Heart left ventricle (tissue), 16 donors: ENCODE results near the gene SPZ1. TPM values are rescaled to one million over a fixed set of nuclear protein-coding genes. Genes with fewer than 3 reads are reported as not detected.
A peak's percentile ranks its signal among the peaks of the same experiment; 100 is the strongest.
"Not testable (repeated sequence)": the region's sequence is repeated elsewhere in the genome, so short reads cannot be mapped to it uniquely, and the experiment has no call there.

Source experiments
- ATAC-seq, 4 donors: fragments of 200-7000 bp; cut with Tn5 transposase; one replicate each; pipeline ENCODE4 v1.9.1; 2020 to 2022; ENCODE audit warnings: moderate library complexity in 4 of 4, mild to moderate bottlenecking in 3 of 4, moderate number of reproducible peaks in 1 of 4
- DNase-seq, 5 donors: peaks; one replicate each; pipeline ENCODE4 v3.0.0-alpha.2; 2020
- H3K27ac ChIP-seq, 12 donors: fragments of 200-600 bp; sonication (generic) in 4 of 12; one replicate each; pipeline versions ENCODE4 v1.5.0 to v1.8.0; 2016 to 2022; ENCODE audit warnings: mild to moderate bottlenecking in 2 of 12
- H3K27me3 ChIP-seq, 9 donors: fragments of 200-600 bp; sonication (generic) in 2 of 9; one replicate each; pipeline versions ENCODE4 v1.5.1 to v1.8.0; 2016 to 2022; ENCODE audit warnings: mild to moderate bottlenecking in 3 of 9
- H3K36me3 ChIP-seq, 9 donors: fragments of 200-600 bp; sonication (generic) in 2 of 9; one replicate each; pipeline versions ENCODE4 v1.5.0 to v1.8.0; 2018 to 2022; ENCODE audit warnings: mild to moderate bottlenecking in 2 of 9
- H3K4me1 ChIP-seq, 12 donors: fragments of 200-600 bp; sonication (generic) in 4 of 12; one replicate each; pipeline versions ENCODE4 v1.5.0 to v1.8.0; 2016 to 2022; ENCODE audit warnings: mild to moderate bottlenecking in 3 of 12
- H3K4me3 ChIP-seq, 12 donors: fragments of 200-600 bp; sonication (generic) in 4 of 12; one replicate each; pipeline versions ENCODE4 v1.5.0 to v1.8.0; 2017 to 2022; ENCODE audit warnings: mild to moderate bottlenecking in 9 of 12, moderate library complexity in 4 of 12
- H3K9me3 ChIP-seq, 12 donors: fragments of 200-600 bp; sonication (generic) in 4 of 12; one replicate each; pipeline versions ENCODE4 v1.5.0 to v1.8.0; 2016 to 2022; ENCODE audit warnings: mild to moderate bottlenecking in 1 of 12
- CTCF ChIP-seq, 12 donors: fragments of 200-600 bp; sonication (generic) in 4 of 12; IDR thresholded peaks; one replicate each; pipeline versions ENCODE4 v1.5.0 to v1.8.0; 2018 to 2022; ENCODE audit warnings: antibody characterized with exemption in 12 of 12, mild to moderate bottlenecking in 5 of 12
- POLR2A ChIP-seq, 2 donors: fragments of 450-650 bp; IDR thresholded peaks; one replicate each; pipeline ENCODE4 v1.6.1; 2017; ENCODE audit warnings: antibody characterized with exemption in 2 of 2, mild to moderate bottlenecking in 2 of 2, moderate library complexity in 2 of 2
- WGBS, 4 donors: extraction: QIAGEN DNeasy Blood & Tissue Kit in 2 of 4; methylation state at CpG; one replicate each; pipeline versions ENCODE4 v1.1.5 to v1.1.7; 2013 to 2018; 5-methylcytosine and 5-hydroxymethylcytosine counted together
- intact Hi-C, 10 donors: fragments of 100-400 bp; cut with DNase I; formaldehyde crosslinking; loops; one replicate each; pipeline versions ENCODE4 v1.11.1 to v1.14.2; 2022
- polyA plus RNA-seq, 2 donors: library from polyadenylated mRNA; stranded (reverse); fragments of 200-250 nt; gene quantifications; one replicate each; pipeline ENCODE4 v1.2.3, GENCODE V29; 2013
- total RNA-seq, 9 donors: library from RNA; depleted of rRNA in 2 of 9; stranded (reverse); fragments of >200 nt in 2 of 9; fragmentation: NEBNext Ultra II Directional in 3 of 9; extraction: Animal tissue kit (Norgen Biotek cat#: 25700) in 3 of 9; gene quantifications; one replicate each; pipeline versions ENCODE4 v1.1.0 to v1.2.4, GENCODE V29; 2016 to 2023
- donor health status: ischemic (EF 13 %, LVEDD 7.1; RV severe dilation, severe dysfunction).
- donor health status: healthy with polysubstance abuse.
- donor health status: DM: no; HTN: yes; CAD: no.
- donor health status: DM: no; HTN: no; CAD: no.
- donor health status: ischemic (EF 25% LVEDD 6.9; RV normal size, moderate dysfunction).
- donor health status: ischemic (EF 25% LVEDD 5.7; RV mildly dilated, moderate dysfunction).
- donor health status: healthy.
- donor health status: DM: yes; HTN: yes; CAD: no.
- donor health status: ischemic (EF 35%, LVEDD 5.7; RV mildly dilated, moderate dysfunction).
- donor health status: nonischemic (EF 11% LVEDD 7.7; RV severe dilation, severe dysfunction).
- donor health status: DM: yes; HTN: yes; CAD: no.
- donor health status: PGD.
- donor health status: ischemic (EF 29% LVEDD 5.4; RV normal size, mild dysfunction).
- donor health status: nonischemic (EF 23%, LVEDD 6.1; RV moderate dilation, normal function).

Gene SPZ1
- total and polyA plus RNA-seq, 11 donors = not detected

- peaks cover 0 to 8% (median 0%) of the 10 kb centered on the region in 9 donors for H3K27me3 ChIP-seq
- intact Hi-C loops = no loop called here
- TF ChIP-seq POLR2A (IDR thresholded peaks at IDR 0.05) (no peak), CTCF (IDR thresholded peaks at IDR 0.05) (no peak)
- H3K9me3 ChIP-seq = no peaks in the 10 kb centered on the region
- 93 to 96% (median 95%) methylated on average over 3 of the region's 3 CpGs for WGBS, 4 donors
- H3K4me1 ChIP-seq = no peaks in the 10 kb centered on the region
- no peak overlapping the region for H3K4me3 ChIP-seq
- DNase-seq (no peak), ATAC-seq (no peak)
- no peak overlapping the region for H3K27ac ChIP-seq
- no peaks in the 10 kb centered on the region for H3K36me3 ChIP-seq
Measured at GRCh38 chr5:80343067-80343466, 23.3 kb downstream of the SPZ1 start.

GRCh38 chr5:80346055-80346454 lies 26.3 kb downstream of the SPZ1 start:
- WGBS, 4 donors = 50 to 73% (median 57%) methylated on average over 2 of the region's 2 CpGs

GRCh38 chr5:80348171-80348570 lies 28.4 kb downstream of the SPZ1 start:
- Histone ChIP-seq H3K9me3 (no peaks in the 10 kb centered on the region), H3K4me1 (no peaks in the 10 kb centered on the region), H3K27ac (no peak overlapping the region), H3K4me3 (no peak overlapping the region), H3K36me3 (no peaks in the 10 kb centered on the region), H3K27me3 (no peaks in the 10 kb centered on the region)
- no peak for ATAC-seq
- 48 to 74% (median 67%) methylated on average over 1 of the region's 1 CpG for WGBS, 4 donors
- no peak for DNase-seq
- intact Hi-C loops = no loop called here
- TF ChIP-seq POLR2A (IDR thresholded peaks at IDR 0.05) (no peak), CTCF (IDR thresholded peaks at IDR 0.05) (no peak)

More at GRCh38 chr5:80346055-80346454, 26.3 kb downstream of the SPZ1 start:
- TF ChIP-seq CTCF (IDR thresholded peaks at IDR 0.05) (peak in 3 of 12 donors; percentile 7 to 21 (median 12)), POLR2A (IDR thresholded peaks at IDR 0.05) (no peak)
- no peak overlapping the region for H3K4me3 ChIP-seq
- H3K27ac ChIP-seq = no peak overlapping the region
- ATAC-seq (no peak), DNase-seq (no peak)
- peaks cover 0 to 8% (median 0%) of the 10 kb centered on the region in 9 donors for H3K27me3 ChIP-seq
- H3K4me1 ChIP-seq = no peaks in the 10 kb centered on the region
- no peaks in the 10 kb centered on the region for H3K36me3 ChIP-seq
- H3K9me3 ChIP-seq = no peaks in the 10 kb centered on the region
- intact Hi-C loops = no loop called here

GRCh38 chr5:80351019-80351418 lies 31.2 kb downstream of the SPZ1 start:
- intact Hi-C loops, DNase-seq, H3K9me3 ChIP-seq, ATAC-seq, H3K4me3 ChIP-seq, H3K27me3 ChIP-seq, H3K4me1 ChIP-seq, H3K36me3 ChIP-seq, H3K27ac ChIP-seq: not testable (repeated sequence)
- 89 to 95% (median 92%) methylated on average over 9 to 15 of the region's 15 CpGs for WGBS, 4 donors

GRCh38 chr5:80355686-80356085 lies 35.9 kb downstream of the SPZ1 start:
- Histone ChIP-seq H3K27me3 (no peaks in the 10 kb centered on the region), H3K27ac (no peak overlapping the region), H3K4me1 (no peaks in the 10 kb centered on the region), H3K9me3 (no peaks in the 10 kb centered on the region), H3K4me3 (no peak overlapping the region), H3K36me3 (no peaks in the 10 kb centered on the region)
- no peak for ATAC-seq
- DNase-seq = no peak
- WGBS, 4 donors = 85 to 93% (median 89%) methylated on average over 4 of the region's 4 CpGs
- intact Hi-C loops = no loop called here
- TF ChIP-seq CTCF (IDR thresholded peaks at IDR 0.05) (no peak), POLR2A (IDR thresholded peaks at IDR 0.05) (no peak)
